GM10248 (cell line): ENCODE results near the gene GPATCH4.
"Not testable (repeated sequence)": the region's sequence is repeated elsewhere in the genome, so short reads cannot be mapped to it uniquely, and the experiment has no call there.

ENCODE experiments used
- CTCF ChIA-PET: fragments of 300-600 bp; sonication (Branson Sonifier 250); formaldehyde crosslinking; extraction: SDS; loops from one replicate; lab custom pipeline; 2021; ENCODE audit warnings: antibody characterized with exemption; lab: Yijun Ruan, JAX
- POLR2A ChIA-PET: fragments of 350-650 bp; sonication (Branson Sonifier 250); formaldehyde crosslinking; extraction: SDS; loops from one replicate; lab custom pipeline; 2020; ENCODE audit warnings: antibody characterized with exemption; lab: Yijun Ruan, JAX
- DNase-seq: peaks from one replicate; pipeline ENCODE4 v3.0.0; 2012; ENCODE audit errors: extremely low spot score
- CTCF ChIP-seq: IDR thresholded peaks from 2 replicates; pipeline ENCODE4 v1.5.1; 2012; ENCODE audit warnings: mild to moderate bottlenecking, low read depth; ENCODE audit errors: extremely low read depth, missing control alignments, control extremely low read depth

GPATCH4 gene

DNA sequence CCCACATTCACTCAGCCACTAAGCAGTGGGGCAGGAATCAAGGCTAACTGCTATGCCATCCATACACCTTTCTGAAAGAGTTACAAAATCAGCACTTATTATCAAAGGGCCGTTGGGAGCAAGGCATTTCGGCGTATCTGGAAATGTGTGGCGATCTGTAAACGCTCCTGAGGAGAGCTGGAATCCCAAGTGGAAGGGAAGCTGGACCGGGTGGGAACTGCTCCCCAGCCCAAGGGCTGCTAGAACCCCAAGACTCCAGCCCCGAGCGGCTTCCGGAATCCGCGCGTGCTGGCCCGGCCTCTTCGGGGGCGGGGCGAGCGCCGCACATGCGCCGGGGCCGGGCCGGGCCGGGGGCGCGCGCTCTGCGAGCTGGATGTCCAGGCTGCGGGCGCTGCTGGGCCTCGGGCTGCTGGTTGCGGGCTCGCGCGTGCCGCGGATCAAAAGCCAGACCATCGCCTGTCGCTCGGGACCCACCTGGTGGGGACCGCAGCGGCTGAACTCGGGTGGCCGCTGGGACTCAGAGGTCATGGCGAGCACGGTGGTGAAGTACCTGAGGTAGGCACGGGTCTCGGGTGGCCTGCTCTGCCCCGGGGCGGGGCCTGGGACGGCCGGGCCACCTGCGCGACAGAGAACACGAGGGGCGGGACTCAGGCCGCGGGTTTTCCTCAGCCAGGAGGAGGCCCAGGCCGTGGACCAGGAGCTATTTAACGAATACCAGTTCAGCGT, 9.7 kb downstream of the GPATCH4 start, which contains the start of gene NAXE:
NAXE (plus strand) TSS at position 345 of the 726 bp plus-strand sequence; CDS start at position 374, 29 bp downstream.
- POLR2A ChIA-PET = interaction anchor here (0.8 kb wide), 1 partner anchor 17 kb away, joined by 6 read pairs; no protein-coding TSS in a partner anchor

GRCh38 chr1:156591181-156591431, 10.2 kb downstream of the GPATCH4 start:
- POLR2A ChIA-PET = interaction anchor here (0.8 kb wide), 1 partner anchor 17 kb away, joined by 6 read pairs; no protein-coding TSS in a partner anchor
- CTCF ChIA-PET = interaction anchor here (0.9 to 4.9 kb wide), 11 partner anchors 9 to 182 kb away, joined by 3 to 33 read pairs (median 7); partner anchors contain the start of gene GPATCH4

More for the DNA sequence above, 9.7 kb downstream of the GPATCH4 start, which contains the start of gene NAXE:
- CTCF ChIA-PET = interaction anchor here (0.6 to 4.9 kb wide), 15 partner anchors 10 to 181 kb away, joined by 3 to 33 read pairs (median 6); partner anchors contain the start of genes GPATCH4 and TTC24
- DNase-seq = peak; percentile 89
- TF ChIP-seq CTCF = no peak

GRCh38 chr1:156590326-156591180, 10.7 kb downstream of the GPATCH4 start:
- no peak for TF ChIP-seq CTCF
- DNase-seq = no peak
- ChIA-PET CTCF (interaction anchor here (1.1 to 4.9 kb wide), 9 partner anchors 9 to 133 kb away, joined by 3 to 33 read pairs (median 7); partner anchors contain the start of gene GPATCH4), POLR2A (no interaction called here)

More at GRCh38 chr1:156591181-156591431, 10.2 kb downstream of the GPATCH4 start:
- no peak for TF ChIP-seq CTCF
- DNase-seq = no peak

DNA sequence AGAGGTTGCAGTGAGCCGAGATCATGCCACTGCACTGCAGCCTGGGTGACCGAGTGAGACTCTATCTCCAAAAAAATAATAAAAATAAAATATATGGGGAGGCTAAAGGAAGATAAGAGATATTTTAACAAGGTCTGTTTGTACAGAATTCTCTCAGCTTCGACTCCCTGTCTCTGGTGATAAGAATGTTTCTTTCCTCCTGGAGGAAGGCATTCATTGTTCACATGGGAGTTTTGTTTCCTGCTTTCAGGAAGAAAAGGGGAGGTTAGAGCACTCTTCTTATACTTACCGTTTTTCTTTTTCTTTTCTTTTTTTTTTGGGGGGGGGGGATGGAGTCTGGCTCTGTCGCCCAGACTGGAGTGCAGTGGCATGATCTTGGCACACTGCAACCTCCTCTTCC, 11.7 kb downstream of the GPATCH4 start:
- CTCF ChIA-PET = interaction anchor here (1.3 to 3.5 kb wide), 3 partner anchors 11 to 19 kb away, joined by 3 to 14 read pairs (median 7); partner anchors contain the start of gene GPATCH4
- TF ChIP-seq CTCF = no peak
- POLR2A ChIA-PET = no interaction called here
- DNase-seq = no peak

DNA sequence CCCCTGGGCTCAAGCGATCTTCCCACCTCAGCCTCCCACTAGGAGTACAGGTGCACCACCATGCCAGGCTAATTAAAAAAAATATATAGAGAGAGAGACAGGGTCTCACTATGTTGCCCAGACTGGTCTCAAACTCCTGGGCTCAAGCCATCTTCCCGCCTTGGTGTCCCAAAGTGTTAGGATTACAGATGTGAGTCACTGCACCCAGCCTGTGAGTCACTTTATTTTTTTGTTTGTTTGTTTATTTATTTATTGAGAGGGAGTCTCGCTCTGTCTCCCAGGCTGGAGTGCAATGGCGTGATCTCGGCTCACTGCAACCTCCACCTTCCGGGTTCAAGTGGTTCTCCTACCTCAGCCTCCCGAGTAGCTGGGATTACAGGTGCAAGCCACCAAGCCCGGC, 13.4 kb downstream of the GPATCH4 start:
- ChIA-PET CTCF (interaction anchor here (0.8 to 1.8 kb wide), 3 partner anchors 10 to 107 kb away, joined by 3 to 7 read pairs (median 4); no protein-coding TSS in a partner anchor), POLR2A (interaction anchor here (0.6 kb wide), 1 partner anchor 66 kb away, joined by 4 read pairs; no protein-coding TSS in a partner anchor)
- not testable (repeated sequence) for DNase-seq

DNA sequence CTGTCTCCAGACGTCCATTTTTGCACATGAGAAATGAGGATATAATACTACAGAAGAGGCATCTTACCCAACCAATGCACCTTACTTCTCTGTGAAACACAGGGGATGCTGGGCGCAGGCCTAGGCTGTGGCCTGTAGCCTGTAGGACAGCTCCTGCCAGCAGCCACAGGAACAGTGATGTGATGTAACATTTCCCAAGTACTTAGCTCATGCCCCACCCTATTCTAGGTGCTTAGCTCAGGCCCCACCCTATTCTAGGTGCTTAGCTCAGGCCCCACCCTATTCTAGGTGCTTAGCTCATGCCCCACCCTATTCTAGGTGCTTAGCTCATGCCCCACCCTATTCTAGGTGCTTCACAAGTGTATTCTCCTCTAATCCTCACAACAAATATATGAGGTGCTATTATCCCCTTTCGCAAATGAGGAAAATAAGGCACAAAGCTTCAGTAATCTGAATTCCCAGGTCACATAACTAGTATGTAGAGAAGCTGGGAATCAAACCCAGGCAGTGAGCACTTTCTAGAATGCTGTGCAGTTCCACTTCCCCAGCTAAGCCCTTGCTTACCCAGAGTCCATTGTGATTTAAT, 14.3 kb downstream of the GPATCH4 start:
- ChIA-PET POLR2A (no interaction called here), CTCF (interaction anchor here (1.1 to 2.8 kb wide), 7 partner anchors 12 to 106 kb away, joined by 3 to 17 read pairs (median 6); no protein-coding TSS in a partner anchor)
- no peak for DNase-seq
- no peak for TF ChIP-seq CTCF
